ENCODE measurements around the gene ARMH3.

The ARMH3 gene

DNA sequence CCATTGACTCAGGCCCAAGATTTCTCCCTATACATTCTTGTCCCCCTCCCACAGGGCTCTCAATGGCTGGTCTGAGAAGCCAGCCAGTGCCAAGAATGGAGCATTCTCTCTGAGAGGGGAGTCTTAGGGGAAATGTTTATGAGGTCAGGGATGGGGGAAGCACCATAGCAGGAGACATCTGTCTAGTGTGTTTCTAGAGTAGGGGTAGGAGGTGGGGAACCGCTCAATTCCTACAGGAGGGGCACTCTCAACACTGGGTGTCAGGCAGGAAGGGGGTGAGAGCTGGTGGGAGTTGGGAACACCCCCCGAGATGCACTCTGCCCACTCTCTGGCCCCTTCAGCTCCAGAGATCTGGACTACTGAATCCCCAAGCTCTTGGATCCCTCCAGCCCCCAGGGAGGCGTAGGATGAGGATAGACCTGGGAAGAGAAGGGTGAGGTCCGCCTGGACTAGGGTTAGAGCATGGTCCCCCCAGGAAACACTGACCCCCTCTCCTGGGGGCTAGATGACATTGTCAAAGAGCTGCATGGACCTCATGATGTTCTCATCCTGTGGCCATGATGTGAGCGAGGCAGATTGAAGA is 229.0 kb downstream of the ARMH3 start:
- no peak for DNase-seq

DNA sequence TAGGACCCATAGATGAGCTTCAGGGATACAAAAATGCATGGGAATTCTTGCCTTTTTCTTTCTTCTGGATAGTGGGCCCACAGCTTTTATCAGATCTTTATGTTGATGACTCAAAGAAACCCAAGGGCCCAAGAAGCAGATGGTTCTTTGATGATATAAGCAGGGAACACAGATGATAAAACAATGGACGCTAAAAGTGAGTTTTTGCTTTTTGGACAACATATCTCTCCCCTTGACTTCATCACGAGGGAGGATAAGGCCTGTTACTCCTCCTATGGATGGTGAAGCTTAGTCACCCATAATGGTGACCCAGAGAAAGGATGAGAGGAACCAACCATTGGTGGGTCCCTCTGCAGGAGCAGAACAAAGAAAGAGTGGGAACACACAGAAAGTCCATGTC is 231.2 kb downstream of the ARMH3 start:
- no peak for DNase-seq

DNA sequence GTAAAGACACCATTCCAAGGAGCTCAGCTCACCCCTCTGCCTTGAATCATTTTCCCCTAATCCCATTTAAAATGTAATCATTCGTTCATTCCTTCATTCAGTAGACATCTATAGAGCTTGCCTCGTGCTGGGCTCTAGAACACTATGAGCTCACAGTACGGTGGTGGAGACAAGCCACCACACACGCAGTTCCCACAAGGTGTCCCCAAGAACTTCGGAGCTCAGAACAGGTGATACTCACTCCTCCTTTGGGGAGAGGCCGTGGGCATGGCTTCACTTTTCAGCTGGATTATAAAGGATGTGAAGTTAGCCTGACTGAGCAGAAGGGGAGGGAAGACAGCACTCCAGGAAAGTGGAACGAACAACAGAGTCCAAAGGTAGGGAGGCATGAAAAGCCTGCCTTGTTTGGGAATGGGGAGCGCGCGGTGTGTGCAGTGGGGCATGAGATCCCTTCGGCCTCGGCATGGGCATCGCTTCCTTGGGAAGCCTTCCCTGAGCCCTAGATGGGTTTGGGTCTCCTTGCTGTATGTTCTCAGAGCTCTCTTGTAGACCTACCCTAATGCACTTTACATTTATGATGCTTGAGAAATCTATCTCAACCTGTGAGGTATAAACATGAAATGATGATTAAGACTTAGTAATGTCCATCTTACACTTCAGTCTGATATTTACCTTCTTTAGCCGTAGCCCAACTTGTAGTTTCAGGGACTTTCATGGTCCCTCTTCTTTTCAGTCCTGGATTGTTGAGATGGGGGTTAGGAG is 236.9 kb downstream of the ARMH3 start:
- DNase-seq: no peak

DNA sequence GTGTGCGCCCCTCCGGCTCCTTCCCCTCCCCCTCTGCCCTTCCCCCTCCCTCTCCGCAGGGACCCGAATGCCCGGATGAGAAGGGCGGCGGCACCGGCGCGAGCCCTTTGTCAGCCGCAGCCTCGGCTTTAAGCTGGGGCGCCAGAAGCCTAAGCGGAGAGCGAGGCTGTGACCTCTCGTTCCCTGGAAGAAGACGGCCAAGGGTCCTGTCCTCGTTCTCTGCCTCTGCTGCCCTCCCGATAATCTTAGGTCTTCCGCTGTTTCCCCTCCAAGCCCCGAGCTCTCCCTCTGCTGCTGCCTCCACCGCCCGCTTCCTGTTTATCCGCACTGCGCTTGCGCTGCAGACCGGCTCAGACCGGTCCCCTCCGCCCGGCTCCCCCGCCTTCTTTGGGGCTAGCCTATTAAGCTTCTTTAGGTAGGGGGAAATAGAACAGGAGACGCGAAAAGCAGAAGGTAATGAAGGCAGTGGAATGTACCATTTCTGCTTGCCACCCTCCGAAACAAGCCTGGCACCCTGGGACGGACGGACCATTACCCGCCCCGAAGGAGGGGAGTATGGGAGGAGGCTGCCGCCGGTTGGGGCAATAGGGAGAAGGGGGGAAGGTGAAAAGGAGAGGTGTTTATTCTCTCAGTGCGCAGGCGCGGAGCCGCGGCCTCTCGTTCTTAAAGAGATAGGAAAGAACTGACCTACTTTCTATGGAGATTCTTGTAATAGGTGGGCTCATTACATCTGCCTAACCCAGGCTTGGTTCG is 237.7 kb downstream of the ARMH3 start, which contains the start of gene OGA:
Gene OGA, minus strand, starts transcription at position 326 of the 753 bp plus-strand sequence. CDS start 422 bp downstream, outside the sequence.
- peak; percentile 95 to 98 for DNase-seq

DNA sequence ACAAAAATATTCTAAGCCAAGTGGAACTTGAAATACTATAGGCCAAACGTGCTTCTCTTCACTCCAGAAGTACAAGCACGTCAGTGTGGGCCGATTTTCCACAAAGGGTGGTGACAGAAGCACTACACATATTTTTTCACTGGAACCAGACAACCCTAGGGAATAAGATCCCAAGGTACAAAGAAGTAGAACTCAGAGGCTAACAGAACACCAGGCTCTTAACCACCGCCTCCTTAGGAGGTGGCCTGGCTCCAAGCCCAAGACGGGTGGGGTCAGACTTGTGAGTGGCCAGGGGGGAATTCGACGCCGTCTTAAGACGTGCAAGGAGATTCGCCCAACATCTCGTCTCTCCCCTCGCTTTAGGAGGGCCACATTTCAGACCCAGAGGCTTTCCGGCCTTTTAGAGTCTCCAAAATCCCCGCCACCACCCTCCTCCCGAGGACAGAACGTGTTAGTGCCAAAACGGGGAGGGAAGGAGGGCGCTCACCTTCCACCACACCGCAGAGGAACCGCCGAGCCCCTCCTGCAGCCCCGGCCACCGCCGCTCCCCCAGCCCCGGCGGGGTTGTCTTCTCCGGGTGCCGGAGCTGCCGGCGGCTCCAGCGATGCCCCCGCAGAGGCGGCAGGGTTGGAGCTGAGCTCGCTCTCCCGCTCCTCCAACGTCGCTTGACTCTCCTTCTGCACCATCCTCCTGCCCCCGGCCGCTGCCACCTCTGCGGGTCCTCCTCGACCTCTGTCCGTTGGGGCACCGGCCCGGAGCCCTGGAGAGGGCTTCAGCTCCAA is 238.4 kb downstream of the ARMH3 start:
- DNase-seq: peak; percentile 74 to 79

DNA sequence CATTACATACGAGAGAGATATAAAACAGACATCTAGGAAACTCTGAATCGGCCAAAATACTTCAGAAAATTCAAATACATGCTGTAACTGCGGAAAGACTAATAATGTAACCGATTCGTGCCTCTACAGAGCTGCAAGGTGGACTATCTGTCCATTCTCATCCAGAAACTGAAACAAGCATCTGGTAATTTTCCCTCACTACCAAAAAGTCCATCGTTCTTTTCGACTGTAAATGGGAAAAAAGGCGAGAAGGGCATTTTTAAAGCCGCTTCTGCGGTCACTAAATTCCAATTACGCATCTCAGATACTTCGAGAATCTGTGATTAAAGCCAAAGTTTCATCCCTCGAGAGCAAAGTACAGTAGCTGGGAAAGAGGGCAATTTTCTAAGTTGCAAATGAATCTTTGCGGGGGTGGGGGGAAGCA is 239.0 kb downstream of the ARMH3 start:
- no peak for DNase-seq

DNA sequence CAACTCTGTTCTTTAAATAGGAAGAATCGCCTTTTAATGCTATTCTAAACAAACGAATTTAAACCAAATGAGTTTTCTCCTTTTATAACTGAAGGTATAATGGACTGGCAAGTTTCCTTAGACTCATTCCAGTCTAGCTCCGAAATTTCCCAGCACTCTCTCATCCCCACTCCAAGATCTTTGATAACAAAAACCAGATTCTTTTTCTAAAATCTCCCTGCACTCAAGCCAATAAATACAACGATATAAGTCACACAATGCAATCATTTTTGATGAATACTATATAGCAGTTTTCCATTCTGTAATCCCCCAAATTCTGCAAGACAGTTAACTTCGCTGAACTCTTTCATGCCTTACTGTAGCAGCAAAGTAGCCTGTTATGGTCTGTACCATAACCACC is 239.6 kb downstream of the ARMH3 start:
- DNase-seq: peak in 1 of 2 donors; percentile 15

DNA sequence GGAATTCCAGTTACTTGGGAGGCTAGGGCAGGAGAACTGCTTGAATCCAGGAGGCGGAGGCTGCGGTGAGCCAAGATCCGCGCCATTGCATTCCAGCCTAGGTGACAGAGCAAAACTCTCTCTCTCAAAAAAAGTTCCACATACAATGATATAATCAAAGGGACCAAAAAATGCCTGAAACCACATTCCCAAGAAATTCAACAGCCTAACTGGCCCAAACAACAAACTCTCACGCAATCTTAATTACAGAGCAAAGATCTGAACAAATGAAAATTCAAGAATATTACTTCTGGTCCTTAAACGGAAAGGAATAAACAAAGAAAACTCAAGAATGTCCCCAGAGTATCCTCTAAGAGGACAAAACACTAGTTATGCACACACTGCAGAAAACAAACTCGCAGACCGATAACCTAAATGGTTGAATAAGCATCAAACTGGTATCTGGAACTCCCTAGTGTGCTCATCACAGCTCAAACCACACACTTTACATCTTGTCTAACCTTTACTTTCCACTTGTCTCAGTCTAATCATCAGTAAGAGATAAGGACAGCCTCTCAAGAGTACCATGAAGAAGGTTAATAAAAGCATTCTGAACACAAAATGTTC is 241.4 kb downstream of the ARMH3 start:
- DNase-seq: no peak

DNA sequence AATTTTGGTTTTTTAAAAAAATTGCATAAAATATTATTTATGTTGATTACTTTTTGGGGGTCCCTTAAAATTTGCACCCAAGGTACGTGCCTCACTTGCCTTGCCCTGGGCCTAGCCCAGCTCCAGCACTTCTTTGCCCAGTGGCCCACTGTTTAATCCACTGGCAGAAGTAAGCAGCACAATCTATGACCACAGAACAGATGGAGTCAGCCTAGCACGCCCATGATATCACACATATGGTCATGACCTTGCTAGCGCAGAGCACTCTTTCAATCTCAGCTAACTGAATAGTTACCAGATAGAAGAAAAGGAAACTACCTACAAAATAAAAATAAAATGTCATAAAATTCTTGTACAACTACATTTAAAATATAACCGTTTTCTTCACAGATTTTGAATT is 243.4 kb downstream of the ARMH3 start:
- no peak for DNase-seq

DNA sequence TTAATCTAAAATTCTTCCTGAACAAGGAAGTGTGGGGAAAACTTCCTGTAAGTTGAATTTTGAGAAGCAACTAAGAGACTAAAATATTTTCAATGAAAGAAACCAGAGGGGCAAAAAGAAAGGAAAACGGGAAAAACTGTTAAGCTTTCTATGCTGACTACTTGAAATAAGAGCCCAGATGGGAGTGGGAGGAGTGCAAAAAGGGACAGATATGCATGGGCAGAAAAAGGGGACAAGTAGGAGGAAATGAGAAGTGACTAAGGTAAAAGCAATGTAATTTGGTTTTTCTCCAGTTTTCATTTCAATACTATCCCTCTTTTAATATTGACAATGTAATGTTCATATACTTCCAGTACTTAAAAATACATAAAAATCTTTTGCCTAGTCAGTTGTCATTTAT is 248.8 kb downstream of the ARMH3 start:
- no peak for DNase-seq

DNA sequence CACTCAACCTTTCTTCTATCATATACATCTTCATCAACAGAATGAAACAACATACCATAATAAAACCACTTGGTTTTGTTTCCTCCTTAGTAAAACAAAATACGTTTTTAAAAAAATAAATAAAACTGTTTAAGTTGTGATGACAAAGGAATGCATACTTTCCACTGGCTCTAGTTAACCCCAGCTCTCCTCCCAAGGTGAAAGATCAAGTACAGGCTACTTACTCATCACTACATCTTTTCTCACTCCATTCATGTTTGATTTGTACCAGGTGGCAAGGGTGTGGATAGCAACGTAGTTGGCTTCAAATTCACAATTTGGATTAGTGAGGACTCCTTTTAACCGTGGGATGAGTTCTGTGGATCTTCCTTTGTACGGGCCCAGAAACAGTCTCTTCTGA is 252.5 kb downstream of the ARMH3 start:
- no peak for DNase-seq

DNA sequence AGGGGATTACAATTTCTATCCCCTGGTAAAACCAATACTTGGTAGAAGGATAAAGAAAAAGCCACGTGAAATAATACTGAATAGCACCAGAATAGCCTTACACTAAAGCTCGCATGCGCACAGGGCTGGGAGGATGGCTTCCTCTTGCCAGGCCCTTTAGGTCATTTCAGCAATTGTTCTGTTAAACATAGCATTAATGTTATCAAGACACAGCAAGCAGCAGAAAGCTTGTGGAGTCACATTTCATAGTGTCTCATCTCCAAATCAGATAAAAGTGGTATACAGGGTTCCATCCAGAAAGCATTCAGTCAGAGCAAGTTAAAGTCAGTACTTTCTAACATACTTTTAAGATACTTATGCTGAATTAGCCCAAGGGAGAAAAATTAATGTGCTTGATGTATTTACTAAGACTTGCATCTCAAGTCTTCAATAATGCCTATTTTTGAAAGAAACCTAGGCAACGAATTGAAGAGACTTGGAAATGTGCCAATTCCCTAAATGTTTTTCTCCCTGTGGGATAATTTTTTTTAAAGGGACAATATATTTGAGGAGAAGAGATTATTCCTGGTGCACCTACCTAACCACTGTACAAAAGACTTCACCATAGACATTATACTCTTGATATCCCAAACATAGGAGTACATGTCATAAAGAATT is 258.4 kb downstream of the ARMH3 start:
- DNase-seq: no peak
